BLaER1 treated with 17β-estradiol and CSF1 and Interleukin-3, amounts not matched to agents 10 nM and 100 nM (cell line): Measurements from ENCODE around the gene METTL16.

Source experiments
- H3K27ac ChIP-seq, 11 experiments: shearing (Covaris generic); formaldehyde crosslinking; 2 replicates each; pipeline ENCODE4 v1.8.1; 2022
- H3K27me3 ChIP-seq, 11 experiments: shearing (Covaris generic); formaldehyde crosslinking; 2 replicates each; pipeline ENCODE4 v1.8.1; 2022
- H3K36me3 ChIP-seq, 11 experiments: shearing (Covaris generic); formaldehyde crosslinking; 2 replicates each; pipeline ENCODE4 v1.8.1; 2022
- H3K4me1 ChIP-seq, 10 experiments: shearing (Covaris generic); formaldehyde crosslinking; 2 replicates each; pipeline ENCODE4 v1.8.1; 2022
- H3K4me2 ChIP-seq, 11 experiments: shearing (Covaris generic); formaldehyde crosslinking; 2 replicates each; pipeline ENCODE4 v1.8.1; 2022
- H3K4me3 ChIP-seq, 10 experiments: shearing (Covaris generic); formaldehyde crosslinking; 2 replicates each; pipeline ENCODE4 v1.8.1; 2022
- H3K9ac ChIP-seq, 11 experiments: shearing (Covaris generic); formaldehyde crosslinking; 2 replicates each; pipeline ENCODE4 v1.8.1; 2022
- H3K9me3 ChIP-seq, 11 experiments: shearing (Covaris generic); formaldehyde crosslinking; replicated peaks in 1 of 11; 2 replicates each; pipeline ENCODE4 v1.8.1; 2022
- H4K20me1 ChIP-seq, 11 experiments: shearing (Covaris generic); formaldehyde crosslinking; 2 replicates each; pipeline ENCODE4 v1.8.1; 2022
- Cebpa-rat ChIP-seq, 11 experiments: shearing (Covaris generic); IDR thresholded peaks; 2 replicates each; pipeline ENCODE4 v1.8.1; 2022

METTL16 gene

GRCh38 chr17:2468270-2468669 lies 43.4 kb downstream of the METTL16 start:
- H3K27me3 ChIP-seq = no peaks in the 10 kb centered on the region
- no peak overlapping the region for H3K9ac ChIP-seq
- no peak overlapping the region for H3K4me2 ChIP-seq
- no peak overlapping the region for H3K4me3 ChIP-seq
- no peak overlapping the region for H3K27ac ChIP-seq
- H3K9me3 ChIP-seq = no peaks in the 10 kb centered on the region
- H3K36me3 ChIP-seq = peaks cover 82 to 100% (median 100%) of the 10 kb centered on the region in 11 experiments
- no peaks in the 10 kb centered on the region for H3K4me1 ChIP-seq
- H4K20me1 ChIP-seq = peaks cover 0 to 14% (median 4%) of the 10 kb centered on the region in 11 experiments; a peak in 4 of 22 replicates
- no peak for TF ChIP-seq Cebpa-rat (IDR thresholded peaks at IDR 0.05)

GRCh38 chr17:2466931-2467330 lies 44.8 kb downstream of the METTL16 start:
- no peaks in the 10 kb centered on the region for H3K9me3 ChIP-seq
- H3K4me1 ChIP-seq = no peaks in the 10 kb centered on the region
- H3K27me3 ChIP-seq = no peaks in the 10 kb centered on the region
- H4K20me1 ChIP-seq = peaks cover 0 to 14% (median 4%) of the 10 kb centered on the region in 11 experiments; a peak in 4 of 22 replicates
- H3K9ac ChIP-seq = no peak overlapping the region
- peaks cover 82 to 100% (median 100%) of the 10 kb centered on the region in 11 experiments for H3K36me3 ChIP-seq
- no peak overlapping the region for H3K4me3 ChIP-seq
- no peak for TF ChIP-seq Cebpa-rat (IDR thresholded peaks at IDR 0.05)
- H3K4me2 ChIP-seq = no peak overlapping the region
- H3K27ac ChIP-seq = no peak overlapping the region

GRCh38 chr17:2462481-2462880 lies 49.2 kb downstream of the METTL16 start:
- Histone ChIP-seq H3K27me3 (no peaks in the 10 kb centered on the region), H3K9me3 (no peaks in the 10 kb centered on the region), H3K4me1 (no peaks in the 10 kb centered on the region), H3K9ac (no peak overlapping the region), H3K4me3 (no peak overlapping the region), H3K36me3 (peaks cover 82 to 100% (median 99%) of the 10 kb centered on the region in 11 experiments), H3K4me2 (no peak overlapping the region), H4K20me1 (peaks cover 0 to 8% (median 0%) of the 10 kb centered on the region in 11 experiments; a peak in 1 of 22 replicates), H3K27ac (no peak overlapping the region)
- no peak for TF ChIP-seq Cebpa-rat (IDR thresholded peaks at IDR 0.05)

- no peak for TF ChIP-seq Cebpa-rat (IDR thresholded peaks at IDR 0.05)
- H3K4me3 ChIP-seq = no peak overlapping the region
- peaks cover 88 to 100% (median 99%) of the 10 kb centered on the region in 11 experiments for H3K36me3 ChIP-seq
- no peak overlapping the region for H3K4me2 ChIP-seq
- no peak overlapping the region for H3K27ac ChIP-seq
- H3K9ac ChIP-seq = no peak overlapping the region
- H4K20me1 ChIP-seq = peaks cover 0 to 8% (median 0%) of the 10 kb centered on the region in 11 experiments; a peak in 1 of 22 replicates
- no peaks in the 10 kb centered on the region for H3K27me3 ChIP-seq
- no peaks in the 10 kb centered on the region for H3K9me3 ChIP-seq
- H3K4me1 ChIP-seq = no peaks in the 10 kb centered on the region
These were observed 51.8 kb downstream of the METTL16 start for GRCh38 chr17:2459917-2460271.

- no peak for TF ChIP-seq Cebpa-rat (IDR thresholded peaks at IDR 0.05)
These were observed 53.8 kb downstream of the METTL16 start for GRCh38 chr17:2457913-2458312.

GRCh38 chr17:2456475-2456874 lies 55.2 kb downstream of the METTL16 start:
- Histone ChIP-seq H3K27ac (no peak overlapping the region), H3K4me2 (no peak overlapping the region), H3K9me3 (no peaks in the 10 kb centered on the region), H3K27me3 (no peaks in the 10 kb centered on the region), H3K4me1 (peaks cover 0 to 20% (median 14%) of the 10 kb centered on the region in 10 experiments; a peak in 16 of 20 replicates), H4K20me1 (peaks cover 0 to 26% (median 5%) of the 10 kb centered on the region in 11 experiments; a peak in 5 of 22 replicates), H3K9ac (no peak overlapping the region), H3K4me3 (no peak overlapping the region), H3K36me3 (peaks cover 56 to 98% (median 80%) of the 10 kb centered on the region in 11 experiments)
- TF ChIP-seq Cebpa-rat (IDR thresholded peaks at IDR 0.05) = no peak

More at GRCh38 chr17:2457913-2458312, 53.8 kb downstream of the METTL16 start:
- no peaks in the 10 kb centered on the region for H3K9me3 ChIP-seq
- H3K4me3 ChIP-seq = no peak overlapping the region
- no peak overlapping the region for H3K4me2 ChIP-seq
- peaks cover 0 to 12% (median 0%) of the 10 kb centered on the region in 11 experiments; a peak in 2 of 22 replicates for H4K20me1 ChIP-seq
- no peak overlapping the region for H3K9ac ChIP-seq
- H3K4me1 ChIP-seq = peaks cover 0 to 6% (median 3%) of the 10 kb centered on the region in 10 experiments; a peak in 12 of 20 replicates
- H3K36me3 ChIP-seq = peaks cover 70 to 99% (median 90%) of the 10 kb centered on the region in 11 experiments
- no peak overlapping the region for H3K27ac ChIP-seq
- H3K27me3 ChIP-seq = no peaks in the 10 kb centered on the region

GRCh38 chr17:2455956-2456355 lies 55.7 kb downstream of the METTL16 start:
- no peaks in the 10 kb centered on the region for H3K9me3 ChIP-seq
- H3K4me1 ChIP-seq = peaks cover 0 to 26% (median 14%) of the 10 kb centered on the region in 10 experiments; a peak in 16 of 20 replicates
- peaks cover 51 to 98% (median 79%) of the 10 kb centered on the region in 11 experiments for H3K36me3 ChIP-seq
- no peak for TF ChIP-seq Cebpa-rat (IDR thresholded peaks at IDR 0.05)
- peaks cover 0 to 29% (median 5%) of the 10 kb centered on the region in 11 experiments; a peak in 5 of 22 replicates for H4K20me1 ChIP-seq
- no peak overlapping the region for H3K9ac ChIP-seq
- H3K4me3 ChIP-seq = no peak overlapping the region
- H3K27ac ChIP-seq = no peak overlapping the region
- no peaks in the 10 kb centered on the region for H3K27me3 ChIP-seq
- H3K4me2 ChIP-seq = no peak overlapping the region

GRCh38 chr17:2453866-2454265 lies 57.8 kb downstream of the METTL16 start:
- TF ChIP-seq Cebpa-rat (IDR thresholded peaks at IDR 0.05) = no peak
- Histone ChIP-seq H3K4me3 (no peak overlapping the region), H3K9me3 (peaks cover 0 to 10% (median 3%) of the 10 kb centered on the region in 11 experiments; a peak in 9 of 22 replicates), H3K4me2 (no peak overlapping the region), H3K9ac (no peak overlapping the region), H4K20me1 (peaks cover 0 to 24% (median 2%) of the 10 kb centered on the region in 11 experiments; a peak in 5 of 22 replicates), H3K36me3 (peaks cover 36 to 86% (median 69%) of the 10 kb centered on the region in 11 experiments), H3K27me3 (no peaks in the 10 kb centered on the region), H3K4me1 (peaks cover 15 to 37% (median 29%) of the 10 kb centered on the region in 10 experiments), H3K27ac (no peak overlapping the region)

- no peak for TF ChIP-seq Cebpa-rat (IDR thresholded peaks at IDR 0.05)
- Histone ChIP-seq H4K20me1 (peaks cover 0 to 21% (median 0%) of the 10 kb centered on the region in 11 experiments; a peak in 5 of 22 replicates), H3K4me2 (no peak overlapping the region), H3K4me3 (no peak overlapping the region), H3K4me1 (peaks cover 15 to 37% (median 29%) of the 10 kb centered on the region in 10 experiments), H3K9me3 (peaks cover 0 to 12% (median 3%) of the 10 kb centered on the region in 11 experiments; a peak in 9 of 22 replicates), H3K9ac (no peak overlapping the region), H3K27ac (no peak overlapping the region), H3K36me3 (peaks cover 31 to 82% (median 66%) of the 10 kb centered on the region in 11 experiments), H3K27me3 (no peaks in the 10 kb centered on the region)
These were observed 58.4 kb downstream of the METTL16 start for GRCh38 chr17:2453325-2453724.
